ENCODE measurements around the gene PSMD2. TPM values are rescaled to one million over a fixed set of nuclear protein-coding genes. Genes with fewer than 3 reads are reported as not detected.

The PSMD2 gene
- polyA plus RNA-seq, 1 donor from 2014 or later = 319 TPM

DNA sequence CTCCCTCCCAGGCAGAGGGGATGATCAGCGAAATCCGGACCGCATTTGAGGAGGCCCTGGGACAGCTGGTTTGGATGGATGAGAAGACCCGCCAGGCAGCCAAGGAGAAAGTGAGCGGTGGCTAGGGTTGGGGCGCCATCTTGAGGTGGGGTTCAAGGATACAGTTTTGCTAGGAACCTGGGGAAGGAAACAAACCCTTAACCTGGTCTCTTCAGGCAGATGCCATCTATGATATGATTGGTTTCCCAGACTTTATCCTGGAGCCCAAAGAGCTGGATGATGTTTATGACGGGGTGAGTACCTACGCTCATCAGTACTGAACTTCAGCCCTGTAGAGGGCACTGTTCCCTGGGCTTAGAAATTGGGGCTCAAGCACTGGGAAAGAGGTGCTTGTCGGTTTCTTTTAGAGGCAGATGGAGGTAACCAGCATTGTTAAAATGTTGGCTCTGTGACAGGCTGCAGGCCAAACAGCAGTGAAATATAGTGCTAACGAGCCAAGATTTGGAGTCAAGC, 9.6 kb upstream of the PSMD2 start:
- Histone ChIP-seq H3K9ac (ENCODE audit: low read length) (no peak overlapping the region), H3K9me3 (ENCODE audit: low read length) (no peaks in the 10 kb centered on the region), H2AFZ (ENCODE audit: low read depth, low read length) (no peak overlapping the region), H3K4me2 (ENCODE audit: low read length) (no peak overlapping the region), H4K20me1 (ENCODE audit: insufficient read depth) (no peaks in the 10 kb centered on the region), H3K9me2 (ENCODE audit: insufficient read depth, low read length) (no peaks in the 10 kb centered on the region), H3K79me2 (replicated peaks; ENCODE audit: insufficient read depth, low read length) (no peaks in the 10 kb centered on the region), H3K27me3 (ENCODE audit: insufficient read depth, low read depth, low read length) (no peaks in the 10 kb centered on the region), H3F3A (ENCODE audit: insufficient read depth, low read length, poor library complexity, severe bottlenecking) (no peaks in the 10 kb centered on the region), H3K4me3 (ENCODE audit: low read length) (no peak overlapping the region), H3K36me3 (ENCODE audit: insufficient read depth, low read length) (no peaks in the 10 kb centered on the region), H3K27ac (ENCODE audit: low read length) (no peak overlapping the region)
- TF ChIP-seq RAD21 (conservative IDR thresholded peaks at IDR 0.05) (peak; percentile 26), CTCF (IDR thresholded peaks at IDR 0.05; ENCODE audit: poor library complexity, severe bottlenecking) (peak; percentile 52), POLR2AphosphoS5 (IDR thresholded peaks at IDR 0.05) (no peak)

GRCh38 chr3:184290331-184290730, 8.7 kb upstream of the PSMD2 start:
- TF ChIP-seq SMC3 (conservative IDR thresholded peaks at IDR 0.05; ENCODE audit: poor library complexity) (no peak), CTCF (IDR thresholded peaks at IDR 0.05; ENCODE audit: poor library complexity, severe bottlenecking) (no peak), EZH2 (IDR thresholded peaks at IDR 0.05; ENCODE audit: borderline replicate concordance, insufficient read depth, low read length, poor library complexity, severe bottlenecking) (no peak), MXI1 (conservative IDR thresholded peaks at IDR 0.05; ENCODE audit: poor library complexity, severe bottlenecking) (no peak), TAF1 (IDR thresholded peaks at IDR 0.05; ENCODE audit: low read depth) (no peak), RAD21 (conservative IDR thresholded peaks at IDR 0.05) (no peak), POLR2AphosphoS5 (IDR thresholded peaks at IDR 0.05) (no peak), EP300 (conservative IDR thresholded peaks at IDR 0.05; ENCODE audit: poor library complexity, severe bottlenecking) (no peak)
- TF ChIP-seq, protein P1, sequence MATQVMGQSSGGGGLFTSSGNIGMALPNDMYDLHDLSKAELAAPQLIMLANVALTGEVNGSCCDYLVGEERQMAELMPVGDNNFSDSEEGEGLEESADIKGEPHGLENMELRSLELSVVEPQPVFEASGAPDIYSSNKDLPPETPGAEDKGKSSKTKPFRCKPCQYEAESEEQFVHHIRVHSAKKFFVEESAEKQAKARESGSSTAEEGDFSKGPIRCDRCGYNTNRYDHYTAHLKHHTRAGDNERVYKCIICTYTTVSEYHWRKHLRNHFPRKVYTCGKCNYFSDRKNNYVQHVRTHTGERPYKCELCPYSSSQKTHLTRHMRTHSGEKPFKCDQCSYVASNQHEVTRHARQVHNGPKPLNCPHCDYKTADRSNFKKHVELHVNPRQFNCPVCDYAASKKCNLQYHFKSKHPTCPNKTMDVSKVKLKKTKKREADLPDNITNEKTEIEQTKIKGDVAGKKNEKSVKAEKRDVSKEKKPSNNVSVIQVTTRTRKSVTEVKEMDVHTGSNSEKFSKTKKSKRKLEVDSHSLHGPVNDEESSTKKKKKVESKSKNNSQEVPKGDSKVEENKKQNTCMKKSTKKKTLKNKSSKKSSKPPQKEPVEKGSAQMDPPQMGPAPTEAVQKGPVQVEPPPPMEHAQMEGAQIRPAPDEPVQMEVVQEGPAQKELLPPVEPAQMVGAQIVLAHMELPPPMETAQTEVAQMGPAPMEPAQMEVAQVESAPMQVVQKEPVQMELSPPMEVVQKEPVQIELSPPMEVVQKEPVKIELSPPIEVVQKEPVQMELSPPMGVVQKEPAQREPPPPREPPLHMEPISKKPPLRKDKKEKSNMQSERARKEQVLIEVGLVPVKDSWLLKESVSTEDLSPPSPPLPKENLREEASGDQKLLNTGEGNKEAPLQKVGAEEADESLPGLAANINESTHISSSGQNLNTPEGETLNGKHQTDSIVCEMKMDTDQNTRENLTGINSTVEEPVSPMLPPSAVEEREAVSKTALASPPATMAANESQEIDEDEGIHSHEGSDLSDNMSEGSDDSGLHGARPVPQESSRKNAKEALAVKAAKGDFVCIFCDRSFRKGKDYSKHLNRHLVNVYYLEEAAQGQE (IDR thresholded peaks at IDR 0.05; ENCODE audit: borderline replicate concordance) = no peak
- Histone ChIP-seq H3K36me3 (ENCODE audit: insufficient read depth, low read length) (no peaks in the 10 kb centered on the region), H3K27ac (ENCODE audit: low read length) (no peak overlapping the region), H3K9ac (ENCODE audit: low read length) (no peak overlapping the region), H3K4me3 (ENCODE audit: low read length) (no peak overlapping the region), H3K4me2 (ENCODE audit: low read length) (no peak overlapping the region), H3K27me3 (ENCODE audit: insufficient read depth, low read depth, low read length) (no peaks in the 10 kb centered on the region), H3K9me2 (ENCODE audit: insufficient read depth, low read length) (no peaks in the 10 kb centered on the region), H3F3A (ENCODE audit: insufficient read depth, low read length, poor library complexity, severe bottlenecking) (no peaks in the 10 kb centered on the region), H3K79me2 (replicated peaks; ENCODE audit: insufficient read depth, low read length) (no peaks in the 10 kb centered on the region), H2AFZ (ENCODE audit: low read depth, low read length) (no peak overlapping the region), H4K20me1 (ENCODE audit: insufficient read depth) (no peaks in the 10 kb centered on the region), H3K9me3 (ENCODE audit: low read length) (no peaks in the 10 kb centered on the region)

Data from neural cell (in vitro differentiated cells).